Astrocyte of the cerebellum (primary cell): ENCODE data around the gene ANXA1.

ENCODE experiments used
- DNase-seq: peaks from one replicate; pipeline ENCODE4 v3.0.0-alpha.2; 2011; ENCODE audit warnings: low read depth
- H3K4me3 ChIP-seq: 2 replicates; pipeline ENCODE4 v1.5.1; 2011; ENCODE audit warnings: mild to moderate bottlenecking, low read depth, low read length, moderate library complexity
- in situ Hi-C: cut with HindIII; loops from 2 replicates; pipeline ENCODE4 v1.10.0; 2017; ENCODE audit warnings: low sequenced_read_pairs
- TF ChIP-seq, protein P1 (sequence below): IDR thresholded peaks from 2 replicates; pipeline ENCODE4 v1.5.1; 2012; ENCODE audit warnings: low read length, low read depth, moderate library complexity, mild to moderate bottlenecking; ENCODE audit errors: missing control alignments

Gene ANXA1

DNA sequence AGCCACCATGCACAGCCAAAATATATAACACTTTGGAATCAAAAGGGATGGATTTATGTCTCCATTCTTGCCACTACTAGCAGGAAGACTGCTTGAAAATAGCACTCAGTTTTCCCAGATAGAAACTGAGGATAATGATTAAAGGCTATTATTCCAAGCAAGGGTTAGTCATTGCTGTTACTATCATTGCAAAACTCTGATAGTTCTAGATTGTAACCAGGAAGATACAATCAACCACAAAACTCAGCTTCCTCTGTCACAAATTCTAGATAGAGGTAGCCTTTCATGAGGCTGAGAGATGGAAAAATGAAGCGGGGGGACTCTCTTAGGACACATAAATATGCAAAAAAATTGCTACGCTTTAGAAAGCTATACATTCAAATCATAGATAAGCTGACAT, 3.1 kb downstream of the ANXA1 start:
- in situ Hi-C loops: no loop called here
- H3K4me3 ChIP-seq: peak overlapping the region; percentile 68
- TF ChIP-seq, protein P1, sequence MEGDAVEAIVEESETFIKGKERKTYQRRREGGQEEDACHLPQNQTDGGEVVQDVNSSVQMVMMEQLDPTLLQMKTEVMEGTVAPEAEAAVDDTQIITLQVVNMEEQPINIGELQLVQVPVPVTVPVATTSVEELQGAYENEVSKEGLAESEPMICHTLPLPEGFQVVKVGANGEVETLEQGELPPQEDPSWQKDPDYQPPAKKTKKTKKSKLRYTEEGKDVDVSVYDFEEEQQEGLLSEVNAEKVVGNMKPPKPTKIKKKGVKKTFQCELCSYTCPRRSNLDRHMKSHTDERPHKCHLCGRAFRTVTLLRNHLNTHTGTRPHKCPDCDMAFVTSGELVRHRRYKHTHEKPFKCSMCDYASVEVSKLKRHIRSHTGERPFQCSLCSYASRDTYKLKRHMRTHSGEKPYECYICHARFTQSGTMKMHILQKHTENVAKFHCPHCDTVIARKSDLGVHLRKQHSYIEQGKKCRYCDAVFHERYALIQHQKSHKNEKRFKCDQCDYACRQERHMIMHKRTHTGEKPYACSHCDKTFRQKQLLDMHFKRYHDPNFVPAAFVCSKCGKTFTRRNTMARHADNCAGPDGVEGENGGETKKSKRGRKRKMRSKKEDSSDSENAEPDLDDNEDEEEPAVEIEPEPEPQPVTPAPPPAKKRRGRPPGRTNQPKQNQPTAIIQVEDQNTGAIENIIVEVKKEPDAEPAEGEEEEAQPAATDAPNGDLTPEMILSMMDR: no peak
- no peak for DNase-seq

GRCh38 chr9:73155377-73155776, 3.7 kb downstream of the ANXA1 start:
- in situ Hi-C loops: no loop called here
- H3K4me3 ChIP-seq: peak overlapping the region; percentile 68
- DNase-seq: no peak
- TF ChIP-seq, protein P1: no peak

DNA sequence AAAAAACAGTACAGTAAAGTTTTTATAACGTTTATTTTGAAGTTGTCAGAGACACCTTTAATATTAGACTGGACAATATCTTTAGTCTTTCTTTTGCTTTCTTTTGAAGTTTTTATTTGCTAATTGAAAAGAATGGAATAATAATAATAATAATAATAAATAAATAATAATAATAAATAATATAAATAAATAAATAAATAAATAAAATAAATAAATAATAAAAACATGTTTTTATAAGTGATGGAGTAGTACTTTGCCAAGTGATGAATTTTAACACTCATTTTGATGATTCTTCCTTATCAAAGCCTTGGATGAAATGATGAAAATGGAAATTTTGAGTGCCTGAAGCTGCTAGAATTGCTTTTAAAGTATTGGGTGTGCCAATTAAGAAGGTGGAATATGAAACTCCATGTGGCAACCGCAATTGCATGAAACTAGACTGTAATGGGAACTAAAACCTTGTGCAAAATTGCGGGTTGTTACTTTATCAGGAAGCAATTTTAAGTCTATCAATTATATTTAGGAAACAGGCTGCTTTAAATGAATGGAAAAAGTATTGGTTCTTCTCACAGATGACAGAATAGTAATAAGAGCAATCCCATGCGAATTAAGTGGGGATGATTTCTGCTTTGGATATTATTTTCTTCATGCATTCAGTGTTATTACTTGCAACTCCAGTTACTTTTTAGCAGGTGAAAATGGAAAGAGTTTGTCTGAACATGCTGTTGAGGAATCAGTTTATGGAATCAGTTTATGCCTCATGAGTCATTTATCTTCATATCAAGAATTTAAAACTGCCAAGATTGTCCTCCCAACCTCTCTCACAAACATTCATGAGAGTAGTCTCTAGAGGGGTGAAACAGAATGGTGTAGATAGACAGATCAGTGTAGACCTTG, 4.6 kb downstream of the ANXA1 start:
- in situ Hi-C loops: no loop called here
- TF ChIP-seq, protein P1: no peak
- no peak overlapping the region for H3K4me3 ChIP-seq
- no peak for DNase-seq

DNA sequence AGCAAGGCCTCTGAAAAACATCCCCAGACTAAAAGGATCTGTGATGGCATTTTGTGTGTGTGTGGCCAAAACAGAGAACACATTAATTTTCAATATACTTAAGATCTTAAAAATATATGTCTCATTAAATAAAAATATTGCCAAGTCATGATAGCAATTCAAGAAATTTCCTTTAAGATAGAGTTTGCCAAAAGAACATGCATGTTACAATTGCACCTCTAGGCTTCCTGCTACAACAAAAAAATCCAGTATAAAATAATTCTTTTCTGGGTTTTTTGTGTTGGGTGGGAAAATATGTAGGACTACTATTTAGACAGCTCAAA, 5.2 kb downstream of the ANXA1 start:
- no peak for DNase-seq
- no peak overlapping the region for H3K4me3 ChIP-seq
- in situ Hi-C loops: no loop called here
- TF ChIP-seq, protein P1: no peak

- in situ Hi-C loops: no loop called here
- no peak overlapping the region for H3K4me3 ChIP-seq
- TF ChIP-seq, protein P1: no peak
- DNase-seq: no peak
Measured at GRCh38 chr9:73157811-73158210, 6.1 kb downstream of the ANXA1 start.

- H3K4me3 ChIP-seq: no peak overlapping the region
- no peak for DNase-seq
- TF ChIP-seq, protein P1: no peak
- in situ Hi-C loops: no loop called here
Measured at GRCh38 chr9:73158723-73159122, 7.1 kb downstream of the ANXA1 start.
